ENCODE measurements around the gene SLC25A38.

Gene SLC25A38

DNA sequence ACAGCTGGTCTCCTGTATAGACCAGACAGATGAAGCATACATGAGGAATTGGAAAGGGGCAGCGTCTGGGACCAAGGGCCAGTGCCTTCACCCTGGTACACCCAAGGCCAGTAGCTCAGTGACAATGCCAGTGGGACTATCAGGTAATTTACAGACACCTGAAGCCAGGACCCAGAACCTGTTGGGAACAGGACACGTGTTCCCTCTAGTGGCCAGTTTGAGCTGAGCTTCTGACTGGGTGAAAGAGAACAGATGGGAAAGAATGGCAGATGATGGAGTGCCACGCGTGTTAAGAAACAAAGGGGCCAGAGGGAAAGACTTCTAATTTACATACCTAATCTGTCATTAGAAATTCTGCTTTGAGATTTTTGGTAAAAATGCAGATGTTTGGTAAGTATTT is 5.1 kb upstream of the SLC25A38 start:
- DNase-seq = no peak

GRCh38 chr3:39378957-39379777 is 4.0 kb upstream of the SLC25A38 start:
- DNase-seq = no peak

DNA sequence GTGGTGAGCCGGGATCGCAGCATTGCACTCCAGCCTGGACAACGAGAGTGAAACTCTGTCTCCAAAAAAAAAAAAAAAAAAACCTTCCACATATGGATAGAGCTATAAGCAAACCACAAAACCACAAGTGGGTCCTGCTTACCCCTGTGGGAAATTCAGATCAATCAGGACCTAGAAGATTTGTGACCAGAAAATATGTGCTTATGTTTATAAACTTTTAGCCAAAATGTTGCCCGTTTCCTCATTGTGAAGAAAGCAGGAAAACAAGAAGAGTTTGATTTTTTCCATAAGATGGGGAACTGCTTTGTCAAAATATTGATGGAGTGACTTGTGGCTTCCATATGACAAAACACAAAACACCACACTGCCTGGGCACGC is 3.4 kb upstream of the SLC25A38 start:
- DNase-seq = no peak

GRCh38 chr3:39381432-39381831 is 1.7 kb upstream of the SLC25A38 start:
- DNase-seq = no peak

GRCh38 chr3:39383881-39384664 is 903 bp downstream of the SLC25A38 start:
- DNase-seq = no peak

- no peak for DNase-seq
Measured at GRCh38 chr3:39384665-39385000, 1.5 kb downstream of the SLC25A38 start.

DNA sequence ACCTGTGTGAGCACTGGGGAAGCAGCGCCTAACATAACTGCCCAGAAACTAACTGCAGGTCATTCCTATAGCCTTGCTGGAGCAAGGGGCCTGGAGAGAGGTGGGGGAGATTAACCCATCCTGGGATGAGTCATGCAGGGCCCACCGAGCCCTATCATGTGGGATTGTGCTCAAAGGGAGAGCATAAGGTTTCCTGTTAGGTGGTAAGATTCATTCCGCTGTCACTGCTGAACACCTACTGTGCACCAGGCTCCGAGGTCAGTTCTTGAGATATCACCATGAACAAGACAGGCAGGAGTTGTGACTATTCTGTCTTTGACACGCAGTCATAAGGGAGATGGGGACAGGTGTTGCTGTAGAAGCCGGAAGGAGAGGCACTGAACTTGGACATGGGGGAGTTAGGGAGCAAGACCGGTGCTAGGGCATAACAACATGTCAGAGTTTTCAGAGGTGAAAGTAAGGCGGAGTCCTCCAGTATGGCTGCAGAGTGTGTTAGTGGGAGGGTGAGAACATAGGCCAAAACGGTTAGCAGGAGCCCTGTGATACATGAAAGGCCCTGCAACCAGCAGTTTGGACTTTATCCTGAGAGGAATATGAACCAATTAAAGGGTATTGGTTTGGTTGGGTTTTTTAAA is 2.4 kb downstream of the SLC25A38 start:
- DNase-seq = no peak

DNA sequence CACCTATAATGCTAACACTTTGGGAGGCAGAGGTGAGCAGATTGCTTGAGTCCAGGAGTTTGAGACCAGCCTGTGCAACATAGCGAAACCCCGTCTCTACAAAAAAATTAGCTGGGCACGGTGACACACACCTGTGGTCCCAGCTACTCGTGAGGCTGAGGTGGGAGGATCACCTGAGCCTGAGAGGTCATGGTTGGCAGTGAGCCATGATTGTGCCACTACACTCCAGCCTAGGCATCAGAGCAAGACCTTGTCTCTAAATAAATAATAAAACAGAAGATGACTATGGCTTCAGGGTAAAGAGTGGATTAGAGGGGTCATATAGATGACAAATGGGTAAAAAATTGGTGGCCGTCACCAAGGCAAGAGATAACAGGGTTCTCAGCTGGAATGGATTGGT is 3.1 kb downstream of the SLC25A38 start:
- DNase-seq = no peak

DNA sequence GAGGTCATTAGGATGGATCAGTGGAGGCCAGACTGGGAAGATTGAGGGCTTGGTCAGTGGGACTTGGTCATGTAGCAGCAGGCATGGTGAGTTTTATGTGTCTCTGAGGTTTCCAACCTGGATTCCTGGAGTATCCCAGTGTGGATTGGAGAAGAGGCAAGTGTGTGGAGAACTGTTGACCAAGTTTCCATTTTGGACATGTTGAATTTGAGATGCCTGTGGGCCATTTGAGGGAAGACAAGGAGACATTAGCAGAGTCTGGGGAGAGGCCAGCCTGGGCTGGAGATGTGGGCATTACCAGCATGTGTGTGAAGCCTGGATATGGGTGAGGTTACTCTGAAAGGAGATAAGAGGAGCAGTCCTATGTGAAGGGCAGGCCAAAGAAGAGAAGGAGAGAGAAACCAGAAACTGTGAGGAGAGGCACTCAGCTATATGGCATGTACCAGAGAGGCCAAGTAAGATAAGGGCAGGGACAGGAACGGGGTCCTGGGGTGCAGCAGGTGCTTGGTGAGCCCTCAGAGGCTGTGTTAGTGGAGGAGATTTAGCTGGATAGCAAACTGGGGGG is 4.3 kb downstream of the SLC25A38 start:
- no peak for DNase-seq

DNA sequence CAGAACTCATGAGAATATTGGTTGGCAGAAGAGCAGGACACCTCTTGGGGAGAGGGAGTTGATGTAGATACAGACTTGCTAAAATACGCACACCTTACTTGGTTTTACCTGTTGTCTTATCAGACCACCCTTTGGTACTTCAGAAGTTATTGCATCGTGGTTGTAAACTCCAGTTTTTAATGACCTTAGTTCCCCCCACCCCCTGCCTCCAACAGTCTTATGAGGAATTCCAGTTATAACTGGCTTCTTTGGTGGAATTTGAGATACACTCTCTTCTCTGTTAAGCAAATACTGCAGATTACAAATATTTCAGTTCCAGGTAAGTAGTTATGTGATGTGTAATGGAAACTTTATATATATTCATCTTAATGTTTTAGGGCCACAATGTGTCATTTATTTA is 5.0 kb downstream of the SLC25A38 start:
- no peak for DNase-seq

GRCh38 chr3:39388741-39389248 is 5.6 kb downstream of the SLC25A38 start:
- no peak for DNase-seq

- DNase-seq = no peak
Measured at GRCh38 chr3:39390181-39390580, 7.0 kb downstream of the SLC25A38 start.

DNA sequence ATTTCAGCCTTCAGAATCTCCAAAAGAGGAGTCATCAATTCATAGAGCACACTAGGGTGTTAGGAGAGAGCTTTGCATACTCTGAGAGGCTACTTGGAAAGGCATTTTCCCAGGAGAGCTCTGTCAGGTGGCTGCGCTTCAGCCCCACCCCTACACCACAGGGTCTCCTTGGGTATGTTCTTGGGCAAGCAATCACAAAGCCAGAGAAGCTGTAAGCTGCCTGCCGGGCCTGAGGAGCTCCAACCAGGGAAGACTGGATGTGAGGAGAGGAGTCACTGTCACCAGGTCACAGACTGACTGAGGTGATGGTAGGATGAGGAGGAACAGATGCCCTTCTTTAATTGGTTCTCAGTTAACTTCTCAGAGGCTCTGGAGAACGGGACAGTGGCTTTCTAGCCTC is 13.5 kb downstream of the SLC25A38 start:
- DNase-seq = no peak

GRCh38 chr3:39398700-39399099 is 15.5 kb downstream of the SLC25A38 start:
- DNase-seq = no peak

DNA sequence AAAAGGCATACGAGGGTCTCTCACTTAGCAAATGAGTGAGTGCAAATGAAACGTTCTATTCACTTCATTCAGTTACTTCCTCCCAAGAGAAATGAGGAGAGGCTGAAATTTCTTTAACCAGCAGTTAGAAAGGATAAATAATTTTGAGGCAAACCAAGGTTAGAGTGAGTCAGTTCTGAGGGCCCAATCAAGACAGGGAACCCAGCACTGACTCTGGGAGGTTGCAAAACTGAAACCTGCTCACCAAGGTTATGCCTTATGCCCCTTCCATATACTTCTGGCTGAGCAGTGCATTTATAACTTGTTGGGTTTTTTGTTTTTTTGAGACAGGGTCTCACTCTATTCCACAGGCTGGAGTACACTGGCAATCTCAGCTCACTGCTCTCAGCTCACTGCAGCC is 18.8 kb downstream of the SLC25A38 start:
- no peak for DNase-seq

DNA sequence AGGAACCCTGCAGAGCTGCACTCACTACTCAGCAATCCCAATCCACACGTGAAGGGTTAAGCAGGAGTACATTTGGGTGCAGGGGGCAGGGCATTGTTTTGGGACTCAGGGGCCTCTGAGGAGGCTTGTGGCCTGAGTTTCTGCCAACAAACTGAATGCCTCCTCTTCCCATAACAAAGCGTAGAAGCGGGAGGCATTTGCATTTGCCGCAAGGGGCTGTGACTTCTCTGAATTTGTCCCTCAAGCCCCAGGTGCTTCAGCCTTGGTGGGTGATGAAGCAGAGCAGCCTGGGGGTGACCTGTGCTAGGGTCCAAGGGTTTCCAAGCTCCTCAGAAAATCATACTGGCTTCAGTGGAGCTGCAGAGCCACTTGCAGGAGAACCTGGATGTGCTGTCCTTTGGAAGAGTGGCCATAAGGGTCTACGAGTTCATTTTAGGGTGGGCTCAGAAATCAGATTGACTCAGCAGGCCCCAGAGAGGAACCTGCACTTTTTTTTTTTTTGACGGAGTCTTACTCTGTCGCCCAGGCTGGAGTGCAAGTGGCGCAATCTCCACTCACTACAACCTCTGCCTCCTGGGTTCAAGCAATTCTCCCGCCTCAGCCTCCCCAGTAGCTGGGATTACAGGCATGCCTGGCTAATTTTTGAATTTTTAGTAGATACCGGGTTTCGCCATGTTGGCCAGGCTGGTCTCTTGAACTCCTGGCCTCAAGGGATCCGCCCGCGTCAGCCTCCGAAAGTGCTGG is 21.9 kb downstream of the SLC25A38 start:
- DNase-seq = no peak

- DNase-seq = no peak
Measured at GRCh38 chr3:39405687-39406367, 22.7 kb downstream of the SLC25A38 start.

DNA sequence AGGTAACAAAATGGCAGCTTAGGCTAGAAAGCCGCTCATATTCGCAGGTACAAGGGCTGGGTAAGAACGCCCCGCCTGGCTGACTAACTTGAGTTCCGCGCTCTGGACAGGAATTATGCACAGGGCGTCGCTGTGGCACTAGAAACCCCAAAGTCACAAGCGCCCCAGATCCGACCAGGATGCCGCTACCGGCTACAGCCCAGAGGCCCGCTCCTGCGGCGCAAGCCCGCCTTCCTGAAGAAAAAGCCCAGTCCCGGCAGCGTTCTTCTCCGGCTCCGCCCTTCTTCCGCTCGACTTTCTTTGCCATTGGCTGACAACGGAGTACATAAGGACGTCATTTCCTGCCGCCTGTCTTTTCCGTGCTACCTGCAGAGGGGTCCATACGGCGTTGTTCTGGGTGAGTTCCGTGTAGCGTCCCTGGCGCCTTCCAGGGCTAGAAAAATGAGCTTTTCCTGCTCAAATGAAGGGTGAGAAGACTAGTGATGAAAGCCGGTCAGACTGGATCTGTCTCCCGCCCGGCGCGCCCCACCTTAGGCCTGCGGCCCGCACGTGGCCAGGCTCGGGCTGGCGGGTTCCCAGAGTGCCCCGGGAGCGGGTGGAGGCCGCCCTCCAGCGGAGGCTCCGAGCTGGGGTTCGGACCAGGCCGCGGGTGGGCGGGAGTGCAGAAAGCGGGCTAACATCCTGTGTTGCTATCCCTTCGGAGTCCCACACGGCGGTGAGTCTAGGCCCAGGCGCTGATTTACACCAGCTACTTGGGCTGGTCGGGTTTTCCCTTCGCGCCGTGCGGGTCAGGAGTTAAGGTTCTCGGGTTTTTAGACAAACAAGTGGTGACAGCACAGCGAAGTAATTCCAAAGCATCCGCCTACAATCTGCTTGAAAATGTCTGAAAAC is 23.4 kb downstream of the SLC25A38 start, which contains the start of gene RPSA:
Gene RPSA, plus strand, starts transcription at position 353 of the 891 bp plus-strand sequence. CDS start 934 bp downstream, outside the sequence.
- DNase-seq = peak; percentile 96

DNA sequence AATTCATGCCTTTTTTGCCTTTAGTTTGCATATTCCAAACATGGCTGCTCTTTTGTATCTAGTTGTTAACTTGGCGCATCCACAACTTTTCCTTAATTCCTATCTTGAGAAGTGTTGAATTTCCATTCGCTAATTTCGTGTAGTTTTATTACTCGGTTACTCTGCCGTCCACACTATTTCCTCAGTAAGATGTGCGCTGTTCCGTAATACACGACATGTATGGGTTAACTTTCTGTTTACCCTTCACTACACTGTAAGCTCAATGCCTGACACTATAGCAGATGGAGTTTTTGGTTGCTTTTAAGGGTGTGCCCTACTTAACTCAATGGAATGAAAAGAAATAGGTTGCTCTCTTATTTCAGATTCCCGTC is 24.1 kb downstream of the SLC25A38 start:
- DNase-seq = no peak

DNA sequence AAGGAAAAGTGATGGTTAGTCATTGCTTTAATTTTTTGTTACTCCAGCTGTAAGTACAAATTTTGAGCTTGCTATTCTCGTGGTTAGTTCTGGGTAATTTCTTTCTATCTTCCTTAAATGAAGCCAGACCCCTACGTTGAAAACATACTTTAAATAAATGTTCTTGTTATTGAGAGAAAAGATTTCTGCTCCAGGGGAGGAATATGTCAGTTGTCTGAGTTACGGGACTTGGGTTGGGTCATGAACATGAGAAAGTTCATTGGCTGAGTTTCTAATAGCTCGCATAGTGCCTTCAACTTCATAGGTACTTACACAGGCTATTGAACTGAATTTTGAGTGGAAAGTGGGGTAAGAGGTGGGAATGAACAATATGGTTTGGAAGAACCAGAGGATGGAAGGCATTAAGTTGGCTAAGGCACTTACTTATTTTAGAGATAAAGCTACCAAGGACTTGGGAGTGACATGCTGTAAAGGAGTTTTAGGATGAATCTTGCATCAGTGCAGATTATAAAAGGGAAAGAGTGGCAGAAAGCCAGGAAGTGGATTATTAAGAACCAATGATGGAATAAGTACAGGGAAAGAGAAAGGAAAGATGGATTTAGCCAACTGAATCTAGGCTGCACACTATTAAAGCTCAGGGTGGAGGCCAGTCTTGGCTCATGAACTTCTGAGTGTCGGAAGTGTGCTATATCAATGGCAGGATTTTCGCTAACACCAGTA is 24.8 kb downstream of the SLC25A38 start:
- no peak for DNase-seq
